HEK293 (cell line): ENCODE measurements around the gene MFAP5.

ENCODE experiments used
- CTCF ChIA-PET: fragments of 350-600 bp; formaldehyde crosslinking; extraction: SDS; loops from one replicate; lab custom pipeline; 2021; ENCODE audit warnings: antibody characterized with exemption; lab: Yijun Ruan, JAX
- POLR2A ChIA-PET: fragments of 300-600 bp; formaldehyde crosslinking; extraction: SDS; loops from one replicate; lab custom pipeline; 2020; ENCODE audit warnings: antibody characterized with exemption, inconsistent platforms; lab: Yijun Ruan, JAX
- H3K27ac ChIP-seq: fragments of 200-500 bp; sonication (Bioruptor generic); 2 replicates; pipeline ENCODE4 v1.5.1; 2014; ENCODE audit warnings: low read depth, low read length, control low read depth, inconsistent platforms; ENCODE audit errors: extremely low read depth
- H3K36me3 ChIP-seq, 2 experiments: fragments of 200-500 bp in 1 of 2; sonication (Bioruptor generic) in 1 of 2; 1 replicate in 1 of 2; 2 replicates in 1 of 2; pipeline ENCODE4 v1.5.1; 2014 to 2017; ENCODE audit warnings: inconsistent platforms in 2 of 2, low read length in 2 of 2; ENCODE audit not compliant: control insufficient read depth in 2 of 2, insufficient read depth in 1 of 2
- H3K4me1 ChIP-seq: fragments of 200-500 bp; sonication (Bioruptor generic); 2 replicates; pipeline ENCODE4 v1.5.1; 2014; ENCODE audit warnings: mild to moderate bottlenecking, low read length, inconsistent platforms; ENCODE audit not compliant: control insufficient read depth, insufficient read depth
- H3K4me3 ChIP-seq: 2 replicates; pipeline ENCODE4 v1.5.1; 2011; ENCODE audit warnings: low read depth, mild to moderate bottlenecking, control low read depth, low read length, moderate library complexity
- H3K9me3 ChIP-seq: fragments of 200-500 bp; sonication (Bioruptor generic); 2 replicates; pipeline ENCODE4 v1.5.1; 2014; ENCODE audit warnings: low read depth, low read length, inconsistent platforms; ENCODE audit not compliant: control insufficient read depth, insufficient read depth
- CTCF ChIP-seq: fragments of 450-650 bp; formaldehyde crosslinking; IDR thresholded peaks from 2 replicates; pipeline ENCODE4 v1.5.1; 2016; ENCODE audit warnings: missing biosample characterization, missing genetic modification characterization
- GLI2 ChIP-seq: fragments of 450-650 bp; formaldehyde crosslinking; IDR thresholded peaks from 2 replicates; pipeline ENCODE4; 2017; ENCODE audit warnings: missing biosample characterization, missing genetic modification characterization, low read depth, borderline replicate concordance
- KLF9 ChIP-seq: fragments of 450-650 bp; formaldehyde crosslinking; IDR thresholded peaks from 2 replicates; pipeline ENCODE4 v1.5.1; 2016; ENCODE audit warnings: missing biosample characterization, missing genetic modification characterization, low read depth
- PRDM6 ChIP-seq: fragments of 450-650 bp; formaldehyde crosslinking; IDR thresholded peaks from 2 replicates; pipeline ENCODE4 v1.5.1; 2017; ENCODE audit warnings: missing biosample characterization, missing genetic modification characterization
- SCRT1 ChIP-seq: fragments of 450-650 bp; formaldehyde crosslinking; IDR thresholded peaks from 2 replicates; pipeline ENCODE4 v1.5.1; 2016; ENCODE audit warnings: missing biosample characterization, missing genetic modification characterization, borderline replicate concordance
- SETDB1 ChIP-seq: IDR thresholded peaks from one replicate; pipeline ENCODE4 v1.6.1; 2017; ENCODE audit warnings: mild to moderate bottlenecking, low read length, moderate library complexity, mixed read lengths; ENCODE audit not compliant: insufficient read length
- WT1 ChIP-seq: fragments of 450-650 bp; formaldehyde crosslinking; IDR thresholded peaks from 2 replicates; pipeline ENCODE4 v1.5.1; 2016; ENCODE audit warnings: missing biosample characterization, missing genetic modification characterization
- ZBTB1 ChIP-seq: fragments of 450-650 bp; formaldehyde crosslinking; IDR thresholded peaks from 2 replicates; pipeline ENCODE4 v1.5.1; 2016; ENCODE audit warnings: missing biosample characterization, missing genetic modification characterization
- ZBTB17 ChIP-seq: fragments of 450-650 bp; formaldehyde crosslinking; IDR thresholded peaks from 2 replicates; pipeline ENCODE4 v1.5.1; 2016; ENCODE audit warnings: missing biosample characterization, missing genetic modification characterization
- ZBTB26 ChIP-seq: fragments of 450-650 bp; formaldehyde crosslinking; optimal IDR thresholded peaks from 2 replicates; pipeline ENCODE3; 2016; ENCODE audit warnings: missing biosample characterization, mild to moderate bottlenecking, missing genetic modification characterization
- ZBTB44 ChIP-seq: fragments of 450-650 bp; IDR thresholded peaks from 2 replicates; pipeline ENCODE4 v1.5.1; 2018; ENCODE audit warnings: missing biosample characterization, mild to moderate bottlenecking, missing genetic modification characterization
- ZFP41 ChIP-seq: fragments of 450-650 bp; formaldehyde crosslinking; IDR thresholded peaks from 2 replicates; pipeline ENCODE4 v1.5.1; 2016; ENCODE audit warnings: missing biosample characterization, missing genetic modification characterization, borderline replicate concordance
- ZNF155 ChIP-seq: fragments of 450-650 bp; formaldehyde crosslinking; IDR thresholded peaks from 2 replicates; pipeline ENCODE4 v1.5.1; 2016; ENCODE audit warnings: missing biosample characterization, missing genetic modification characterization
- ZNF169 ChIP-seq: fragments of 450-650 bp; formaldehyde crosslinking; IDR thresholded peaks from 2 replicates; pipeline ENCODE4 v1.5.1; 2016; ENCODE audit warnings: missing biosample characterization, missing genetic modification characterization
- ZNF175 ChIP-seq: fragments of 450-650 bp; formaldehyde crosslinking; IDR thresholded peaks from 2 replicates; pipeline ENCODE4 v1.5.1; 2016; ENCODE audit warnings: missing biosample characterization, missing genetic modification characterization
- ZNF324 ChIP-seq: fragments of 450-650 bp; formaldehyde crosslinking; IDR thresholded peaks from 2 replicates; pipeline ENCODE4 v1.5.1; 2016; ENCODE audit warnings: missing biosample characterization, missing genetic modification characterization
- ZNF362 ChIP-seq: fragments of 450-650 bp; formaldehyde crosslinking; IDR thresholded peaks from 2 replicates; pipeline ENCODE4 v1.5.1; 2016; ENCODE audit warnings: missing biosample characterization, missing genetic modification characterization
- ZNF473 ChIP-seq: fragments of 450-650 bp; formaldehyde crosslinking; IDR thresholded peaks from 2 replicates; pipeline ENCODE4 v1.5.1; 2017; ENCODE audit warnings: missing biosample characterization, missing genetic modification characterization
- ZNF544 ChIP-seq: fragments of 450-650 bp; formaldehyde crosslinking; IDR thresholded peaks from 2 replicates; pipeline ENCODE4 v1.5.0; 2017; ENCODE audit warnings: missing biosample characterization, missing genetic modification characterization
- ZNF549 ChIP-seq: fragments of 450-650 bp; IDR thresholded peaks from 2 replicates; pipeline ENCODE4 v1.5.1; 2018; ENCODE audit warnings: missing biosample characterization, missing genetic modification characterization, mild to moderate bottlenecking, inconsistent platforms, moderate library complexity
- ZNF561 ChIP-seq: fragments of 450-650 bp; IDR thresholded peaks from 2 replicates; pipeline ENCODE4 v1.5.1; 2018; ENCODE audit warnings: missing biosample characterization, missing genetic modification characterization, borderline replicate concordance
- ZNF580 ChIP-seq: fragments of 450-650 bp; formaldehyde crosslinking; IDR thresholded peaks from 2 replicates; pipeline ENCODE4 v1.5.1; 2016; ENCODE audit warnings: missing biosample characterization, missing genetic modification characterization
- ZNF585B ChIP-seq: fragments of 450-650 bp; formaldehyde crosslinking; IDR thresholded peaks from 2 replicates; pipeline ENCODE4 v1.5.1; 2016; ENCODE audit warnings: missing biosample characterization, missing genetic modification characterization
- ZNF670 ChIP-seq: fragments of 450-650 bp; formaldehyde crosslinking; IDR thresholded peaks from 2 replicates; pipeline ENCODE4 v1.5.1; 2016; ENCODE audit warnings: missing biosample characterization, missing genetic modification characterization, low read depth
- ZNF76 ChIP-seq: fragments of 450-650 bp; formaldehyde crosslinking; IDR thresholded peaks from 2 replicates; pipeline ENCODE4; 2016; ENCODE audit warnings: low read depth, missing biosample characterization, missing genetic modification characterization, borderline replicate concordance

The MFAP5 gene

GRCh38 chr12:8609061-8609570 lies 53.5 kb downstream of the MFAP5 start (continued):
- no peak for TF ChIP-seq ZBTB44 (tag by site-specific recombination)
- no peak for TF ChIP-seq SCRT1 (tag by site-specific recombination)
- no peak for TF ChIP-seq ZNF169 (tag by site-specific recombination)
- no peak for TF ChIP-seq ZNF175
- no peak for TF ChIP-seq ZNF670 (tag by site-specific recombination)
- TF ChIP-seq ZNF549 (tag by site-specific recombination) = no peak
- no peak for TF ChIP-seq ZNF362 (tag by site-specific recombination)
- TF ChIP-seq ZBTB17 (tag by site-specific recombination) = peak; percentile 80
- no peak for TF ChIP-seq ZFP41 (tag by site-specific recombination)
- TF ChIP-seq ZNF324 = no peak
- no peak for TF ChIP-seq WT1 (tag by site-specific recombination)
- TF ChIP-seq ZNF585B (tag by site-specific recombination) = no peak
- TF ChIP-seq SETDB1 = no peak
- TF ChIP-seq ZBTB1 (tag by site-specific recombination) = no peak
- no peak for TF ChIP-seq ZBTB26
- no peak for TF ChIP-seq GLI2 (tag by site-specific recombination)
- no peak for TF ChIP-seq ZNF473 (tag by site-specific recombination)
- TF ChIP-seq KLF9 = no peak
- TF ChIP-seq CTCF = peak; percentile 25; the same call in 1 of the 2 replicates
- no peak for TF ChIP-seq ZNF580 (tag by site-specific recombination)
- no peak for TF ChIP-seq PRDM6 (tag by site-specific recombination)

- no peak overlapping the region for H3K4me3 ChIP-seq
- no peaks in the 10 kb centered on the region for H3K9me3 ChIP-seq
- no peak overlapping the region for H3K27ac ChIP-seq
- CTCF ChIA-PET = no interaction called here
- POLR2A ChIA-PET = no interaction called here
- no peaks in the 10 kb centered on the region for H3K4me1 ChIP-seq
- no peaks in the 10 kb centered on the region for H3K36me3 ChIP-seq
- TF ChIP-seq PRDM6 (tag by site-specific recombination) = no peak
- no peak for TF ChIP-seq ZNF544
- no peak for TF ChIP-seq ZNF561
- TF ChIP-seq ZNF76 (tag by site-specific recombination) = no peak
- TF ChIP-seq ZNF155 (tag by site-specific recombination) = no peak
- TF ChIP-seq KLF9 = no peak
Measured at GRCh38 chr12:8606890-8607289, 55.7 kb downstream of the MFAP5 start.
